SU-DHL-6 (cell line): ENCODE results near the gene PPM1G.

Experiments used
- H2AFZ ChIP-seq: fragments of 200-600 bp; sonication (generic); 2 replicates; pipeline ENCODE4 v1.6.1; 2014; ENCODE audit warnings: low read depth, mild to moderate bottlenecking, moderate library complexity, mixed read lengths, antibody characterized with exemption, low read length; ENCODE audit not compliant: severe bottlenecking
- H3F3A ChIP-seq: fragments of 200-600 bp; shearing (Covaris generic); 2 replicates; pipeline ENCODE4 v1.6.0; 2016; ENCODE audit warnings: antibody characterized with exemption, mild to moderate bottlenecking; ENCODE audit not compliant: insufficient read depth
- H3K27ac ChIP-seq: fragments of 200-600 bp; sonication (generic); 2 replicates; pipeline ENCODE4 v1.5.1; 2016; ENCODE audit warnings: low read depth, mild to moderate bottlenecking, low read length, moderate library complexity, mixed read lengths
- H3K27me3 ChIP-seq: fragments of 200-600 bp; sonication (generic), shearing (Covaris generic); 2 replicates; pipeline ENCODE4 v1.6.0; 2014; ENCODE audit warnings: mild to moderate bottlenecking, low read length
- H3K36me3 ChIP-seq: fragments of 200-600 bp; sonication (generic); 2 replicates; pipeline ENCODE4 v1.6.1; 2014; ENCODE audit warnings: mild to moderate bottlenecking, low read length, mixed read lengths
- H3K4me2 ChIP-seq: fragments of 300-600, 200-600 bp; shearing (Covaris generic), sonication (generic); 2 replicates; pipeline ENCODE4 v1.6.0; 2014; ENCODE audit warnings: low read length, low read depth, mild to moderate bottlenecking; ENCODE audit not compliant: poor library complexity, severe bottlenecking
- H3K4me3 ChIP-seq: fragments of 200-600 bp; sonication (generic); 2 replicates; pipeline ENCODE4 v1.5.1; 2014; ENCODE audit warnings: antibody characterized with exemption, low read length, mild to moderate bottlenecking, mixed read lengths; ENCODE audit not compliant: insufficient read depth, poor library complexity, severe bottlenecking
- H3K79me2 ChIP-seq: fragments of 200-600 bp; sonication (generic); 2 replicates; pipeline ENCODE4 v1.6.1; 2014; ENCODE audit warnings: mild to moderate bottlenecking, low read length, moderate library complexity; ENCODE audit not compliant: insufficient read depth
- H3K9ac ChIP-seq: fragments of 200-600 bp; sonication (generic); 2 replicates; pipeline ENCODE4 v1.7.0; 2014; ENCODE audit warnings: mild to moderate bottlenecking, low read length
- H3K9me2 ChIP-seq: fragments of 200-600 bp; sonication (generic); replicated peaks from 2 replicates; pipeline ENCODE4 v1.6.1; 2014; ENCODE audit warnings: low read length; ENCODE audit not compliant: insufficient read depth
- H3K9me3 ChIP-seq: fragments of 200-600 bp; sonication (generic); 2 replicates; pipeline ENCODE4 v1.6.1; 2014; ENCODE audit warnings: low read length, mixed read lengths; ENCODE audit not compliant: insufficient read depth
- H4K20me1 ChIP-seq: fragments of 200-600 bp; sonication (generic); 2 replicates; pipeline ENCODE4 v1.6.1; 2014; ENCODE audit warnings: low read depth, mild to moderate bottlenecking, antibody characterized with exemption, low read length, moderate library complexity, mixed read lengths
- EZH2phosphoT487 ChIP-seq: fragments of 200-600 bp; sonication (generic), shearing (Covaris generic); conservative IDR thresholded peaks from 2 replicates; pipeline ENCODE4 v1.6.1; 2018; ENCODE audit warnings: mild to moderate bottlenecking, antibody characterized with exemption, low read length, moderate library complexity, mixed read lengths
- TF ChIP-seq, protein P1 (sequence below): fragments of 200-600 bp; sonication (generic); IDR thresholded peaks from one replicate; pipeline ENCODE4 v1.5.1; 2017; ENCODE audit warnings: antibody characterized with exemption, mild to moderate bottlenecking, low read length, moderate library complexity; ENCODE audit not compliant: insufficient read depth, poor library complexity, severe bottlenecking

The PPM1G gene

GRCh38 chr2:27362678-27363420, 46.5 kb downstream of the PPM1G start:
- Histone ChIP-seq H3K79me2 (peaks cover 9% of the 10 kb centered on the region), H3K36me3 (peaks cover 3% of the 10 kb centered on the region; the same call in 1 of the 2 replicates), H3K4me3 (no peak overlapping the region), H3F3A (0 out of 2 replicates have a peak, but pooled peaks cover 6% of the 10 kb centered on the region), H4K20me1 (no peaks in the 10 kb centered on the region), H2AFZ (no peak overlapping the region), H3K27ac (no peak overlapping the region), H3K9me3 (no peaks in the 10 kb centered on the region), H3K27me3 (no peaks in the 10 kb centered on the region), H3K9me2 (no peaks in the 10 kb centered on the region), H3K9ac (no peak overlapping the region), H3K4me2 (no peak overlapping the region)
- no peak for TF ChIP-seq EZH2phosphoT487
- TF ChIP-seq, protein P1, sequence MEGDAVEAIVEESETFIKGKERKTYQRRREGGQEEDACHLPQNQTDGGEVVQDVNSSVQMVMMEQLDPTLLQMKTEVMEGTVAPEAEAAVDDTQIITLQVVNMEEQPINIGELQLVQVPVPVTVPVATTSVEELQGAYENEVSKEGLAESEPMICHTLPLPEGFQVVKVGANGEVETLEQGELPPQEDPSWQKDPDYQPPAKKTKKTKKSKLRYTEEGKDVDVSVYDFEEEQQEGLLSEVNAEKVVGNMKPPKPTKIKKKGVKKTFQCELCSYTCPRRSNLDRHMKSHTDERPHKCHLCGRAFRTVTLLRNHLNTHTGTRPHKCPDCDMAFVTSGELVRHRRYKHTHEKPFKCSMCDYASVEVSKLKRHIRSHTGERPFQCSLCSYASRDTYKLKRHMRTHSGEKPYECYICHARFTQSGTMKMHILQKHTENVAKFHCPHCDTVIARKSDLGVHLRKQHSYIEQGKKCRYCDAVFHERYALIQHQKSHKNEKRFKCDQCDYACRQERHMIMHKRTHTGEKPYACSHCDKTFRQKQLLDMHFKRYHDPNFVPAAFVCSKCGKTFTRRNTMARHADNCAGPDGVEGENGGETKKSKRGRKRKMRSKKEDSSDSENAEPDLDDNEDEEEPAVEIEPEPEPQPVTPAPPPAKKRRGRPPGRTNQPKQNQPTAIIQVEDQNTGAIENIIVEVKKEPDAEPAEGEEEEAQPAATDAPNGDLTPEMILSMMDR: no peak

GRCh38 chr2:27356382-27357181, 52.8 kb downstream of the PPM1G start, which contains the start of gene GTF3C2:
GTF3C2 (minus strand) TSS chr2:27356764; CDS start chr2:27343554, 13,210 bp downstream.
- H3K4me2 ChIP-seq: peak within 1 kb of the TSS; percentile 70
- H3K36me3 ChIP-seq: no peaks in the 10 kb centered on the region
- no peaks in the 10 kb centered on the region for H3K27me3 ChIP-seq
- H3F3A ChIP-seq: no peaks in the 10 kb centered on the region
- no peaks in the 10 kb centered on the region for H3K9me2 ChIP-seq
- peak within 1 kb of the TSS; percentile 98 for H3K9ac ChIP-seq
- peak within 1 kb of the TSS; percentile 87 for H3K4me3 ChIP-seq
- H3K9me3 ChIP-seq: no peaks in the 10 kb centered on the region
- peak within 1 kb of the TSS; percentile 80 for H3K27ac ChIP-seq
- TF ChIP-seq EZH2phosphoT487: no peak
- TF ChIP-seq, protein P1: no peak
- H3K79me2 ChIP-seq: peaks cover 68% of the 10 kb centered on the region
- no peaks in the 10 kb centered on the region for H4K20me1 ChIP-seq
- peak within 1 kb of the TSS; percentile 78 for H2AFZ ChIP-seq

DNA sequence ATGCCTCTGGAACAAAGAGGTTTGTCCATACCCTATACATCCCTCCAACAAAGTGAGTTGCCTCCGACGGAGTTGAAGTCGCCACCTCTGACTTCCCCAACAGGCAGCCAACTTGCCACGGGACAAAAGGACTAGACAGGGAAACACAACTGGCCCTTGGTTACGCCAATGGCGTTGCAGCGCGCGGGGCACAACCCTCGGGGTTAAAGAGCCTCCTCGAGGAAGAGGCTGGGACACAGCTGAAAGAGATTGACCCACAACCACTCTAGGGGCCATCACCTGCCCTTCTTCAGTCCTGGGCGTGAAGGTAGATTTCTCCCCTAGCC, 53.4 kb downstream of the PPM1G start:
- H3K36me3 ChIP-seq: no peaks in the 10 kb centered on the region
- peak overlapping the region; percentile 70 for H3K4me2 ChIP-seq
- H3K27me3 ChIP-seq: no peaks in the 10 kb centered on the region
- peaks cover 73% of the 10 kb centered on the region for H3K79me2 ChIP-seq
- no peaks in the 10 kb centered on the region for H3K9me2 ChIP-seq
- no peaks in the 10 kb centered on the region for H3K9me3 ChIP-seq
- H3K4me3 ChIP-seq: peak overlapping the region; percentile 87
- TF ChIP-seq, protein P1: no peak
- TF ChIP-seq EZH2phosphoT487: no peak
- H3K9ac ChIP-seq: peak overlapping the region; percentile 98
- H2AFZ ChIP-seq: peak overlapping the region; percentile 78
- peak overlapping the region; percentile 80 for H3K27ac ChIP-seq
- no peaks in the 10 kb centered on the region for H4K20me1 ChIP-seq
- no peaks in the 10 kb centered on the region for H3F3A ChIP-seq
